ENCODE data around the gene CT55. TPM values are rescaled to one million over a fixed set of nuclear protein-coding genes. Genes with fewer than 3 reads are reported as not detected.

Gene CT55
- total and polyA plus RNA-seq, 2 of the 8 experiments (the other 6 are each of a cell fraction or from before 2014, with no cell fraction given) = 0.15 TPM; not detected in 1

DNA sequence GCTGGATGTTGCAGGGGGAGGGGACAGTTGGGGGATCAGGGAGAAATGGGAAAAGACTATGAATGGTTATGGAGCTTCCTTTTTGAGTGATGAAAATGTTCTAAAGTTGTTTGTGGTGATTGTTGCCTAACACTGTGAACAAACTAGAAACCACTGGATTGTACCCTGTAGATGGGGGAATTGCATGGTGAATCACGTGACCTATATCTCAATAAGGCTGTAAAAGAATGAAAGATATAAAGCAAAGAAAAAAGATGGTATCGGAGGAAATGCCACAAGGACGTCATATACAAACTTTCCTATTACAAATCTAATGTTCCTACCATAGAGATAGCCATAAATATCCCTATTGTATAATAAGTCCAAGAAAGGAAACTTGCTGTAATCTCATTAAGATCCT is 20.6 kb upstream of the CT55 start:
- ChIA-PET CTCF (ENCODE audit: partially characterized antibody) (interaction anchor here (0.6 kb wide), 1 partner anchor 13 kb away, joined by 3 read pairs; no protein-coding TSS in a partner anchor), POLR2A (ENCODE audit: partially characterized antibody) (no interaction called here)
- Histone ChIP-seq H4K91ac (replicated peaks; ENCODE audit: insufficient read length, low read length) (no peak overlapping the region), H4K5ac (ENCODE audit: insufficient read length, low read depth, low read length) (no peak overlapping the region), H2BK5ac (ENCODE audit: low read depth, low read length) (no peak overlapping the region), H3K4ac (replicated peaks; ENCODE audit: insufficient read length, low read depth, low read length) (no peak overlapping the region), H3K79me2 (ENCODE audit: control insufficient read depth in 1 of 2, insufficient read depth in 2 of 2, low read length in 2 of 2) (no peaks in the 10 kb centered on the region), H3K36me3 (ENCODE audit: control insufficient read depth in 2 of 4, insufficient read depth in 4 of 4, low read length in 3 of 4) (no peaks in the 10 kb centered on the region), H3K4me1 (replicated peaks in 1 of 4; ENCODE audit: control insufficient read depth in 3 of 4, insufficient read depth in 4 of 4, low read length in 3 of 4) (no peaks in the 10 kb centered on the region), H2AK5ac (ENCODE audit: low read depth, low read length) (no peak overlapping the region), H2BK120ac (replicated peaks; ENCODE audit: low read depth, low read length) (no peak overlapping the region), H3K27me3 (replicated peaks in 1 of 4; ENCODE audit: control insufficient read depth in 3 of 4, extremely low read depth in 1 of 4, insufficient read depth in 3 of 4, low read length in 3 of 4) (no peaks in the 10 kb centered on the region), H2BK12ac (ENCODE audit: low read depth, low read length) (no peak overlapping the region), H3K23ac (ENCODE audit: insufficient read length) (no peak overlapping the region), H2BK20ac (ENCODE audit: low read length) (no peak overlapping the region), H3K18ac (ENCODE audit: extremely low read depth, low read length) (no peak overlapping the region), H4K8ac (ENCODE audit: extremely low read depth, insufficient read depth, low read length) (no peak overlapping the region), H3K27ac (ENCODE audit: low read depth, low read length) (no peak overlapping the region), H3K23me2 (ENCODE audit: low read depth, low read length) (no peaks in the 10 kb centered on the region), H3K9me3 (ENCODE audit: insufficient read depth in 2 of 2, low read depth in 1 of 2, low read length in 1 of 2) (no peaks in the 10 kb centered on the region), H3K14ac (ENCODE audit: insufficient read length) (no peak overlapping the region), H3K4me2 (ENCODE audit: insufficient read depth in 1 of 2, low read depth in 2 of 2, low read length in 2 of 2) (no peak overlapping the region), H2AFZ (ENCODE audit: low read length) (no peak overlapping the region), H2BK15ac (ENCODE audit: low read length) (no peak overlapping the region), H3K56ac (replicated peaks; ENCODE audit: insufficient read length, low read depth, low read length) (no peak overlapping the region), H4K20me1 (replicated peaks in 1 of 2; ENCODE audit: control insufficient read depth in 1 of 2, insufficient read depth in 2 of 2, low read length in 2 of 2) (no peaks in the 10 kb centered on the region), H3K4me3 (ENCODE audit: extremely low read depth in 1 of 4, insufficient read depth in 2 of 4, low read depth in 3 of 4, low read length in 4 of 4) (no peak overlapping the region), H3K9ac (replicated peaks in 1 of 4; ENCODE audit: extremely low read depth in 1 of 4, low read depth in 3 of 4, low read length in 3 of 4) (no peak overlapping the region), H3K79me1 (ENCODE audit: low read depth, low read length) (no peaks in the 10 kb centered on the region)
- no peak for DNase-seq (ENCODE audit: low read depth in 1 of 2, low spot score in 2 of 2)
- 84% methylated on average over 3 of the region's 3 CpGs; no CpG with 5 or more reads in 1 of the 2 experiments for WGBS, 2 experiments (ENCODE audit: extremely low coverage in 1 of 2, insufficient coverage in 1 of 2, insufficient read length in 1 of 2, insufficient replicate concordance in 2 of 2, low coverage in 1 of 2, low lambda C conversion rate in 2 of 2, missing lambda C conversion rate in 1 of 2)
- no peak for FAIRE-seq
- TF ChIP-seq E2F6 (IDR thresholded peaks at IDR 0.05) = no peak
- TF ChIP-seq BRCA1 (IDR thresholded peaks at IDR 0.05; ENCODE audit: low read depth, low read length) = no peak
- TF ChIP-seq, protein P1, sequence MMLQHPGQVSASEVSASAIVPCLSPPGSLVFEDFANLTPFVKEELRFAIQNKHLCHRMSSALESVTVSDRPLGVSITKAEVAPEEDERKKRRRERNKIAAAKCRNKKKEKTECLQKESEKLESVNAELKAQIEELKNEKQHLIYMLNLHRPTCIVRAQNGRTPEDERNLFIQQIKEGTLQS (IDR thresholded peaks at IDR 0.05; ENCODE audit: insufficient read depth, low read depth, low read length) = no peak
- TF ChIP-seq RAD21 (IDR thresholded peaks at IDR 0.05 in 1 of 2, conservative IDR thresholded peaks at IDR 0.05 in 1 of 2; ENCODE audit: low read depth in 2 of 2, low read length in 2 of 2) = no peak
- TF ChIP-seq ASH2L (IDR thresholded peaks at IDR 0.05; ENCODE audit: low read length) = no peak
- no peak for TF ChIP-seq ZNF274 (IDR thresholded peaks at IDR 0.05; ENCODE audit: borderline replicate concordance, extremely low read depth, low read length)
- TF ChIP-seq, protein P2, sequence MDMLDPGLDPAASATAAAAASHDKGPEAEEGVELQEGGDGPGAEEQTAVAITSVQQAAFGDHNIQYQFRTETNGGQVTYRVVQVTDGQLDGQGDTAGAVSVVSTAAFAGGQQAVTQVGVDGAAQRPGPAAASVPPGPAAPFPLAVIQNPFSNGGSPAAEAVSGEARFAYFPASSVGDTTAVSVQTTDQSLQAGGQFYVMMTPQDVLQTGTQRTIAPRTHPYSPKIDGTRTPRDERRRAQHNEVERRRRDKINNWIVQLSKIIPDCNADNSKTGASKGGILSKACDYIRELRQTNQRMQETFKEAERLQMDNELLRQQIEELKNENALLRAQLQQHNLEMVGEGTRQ (IDR thresholded peaks at IDR 0.05; ENCODE audit: low read length) = no peak
- TF ChIP-seq TAF1 (IDR thresholded peaks at IDR 0.05; ENCODE audit: low read depth, low read length) = no peak
- TF ChIP-seq RXRA (IDR thresholded peaks at IDR 0.05; ENCODE audit: insufficient read depth, low read depth, low read length) = no peak
- TF ChIP-seq CTBP2 (IDR thresholded peaks at IDR 0.05; ENCODE audit: borderline replicate concordance, insufficient read depth, insufficient read length, low read length) = no peak
- TF ChIP-seq JUND (IDR thresholded peaks at IDR 0.05; ENCODE audit: low read length) = no peak
- no peak for TF ChIP-seq CBX8 (IDR thresholded peaks at IDR 0.05; ENCODE audit: borderline replicate concordance, low read depth, low read length)
